HG03095 (cell line): Measurements from ENCODE around the gene ZBED3.
"Not testable (repeated sequence)": the region's sequence is repeated elsewhere in the genome, so short reads cannot be mapped to it uniquely, and the experiment has no call there.

Source experiments
- ATAC-seq: cut with Tn5 transposase; IDR thresholded peaks from one replicate; pipeline ENCODE4 v1.9.1; 2021; ENCODE audit warnings: moderate library complexity; ENCODE audit not compliant: unreplicated experiment

Gene ZBED3

GRCh38 chr5:77086689-77087483 lies at the start of gene ZBED3:
Gene ZBED3 (minus strand): TSS chr5:77087285. CDS start chr5:77077878, 9,407 bp downstream.
- no peak for ATAC-seq

- no peak for ATAC-seq
Observed at GRCh38 chr5:77133061-77133758, 46.1 kb upstream of the ZBED3 start.

- no peak for ATAC-seq
Observed at GRCh38 chr5:77131361-77131760, 44.3 kb upstream of the ZBED3 start.

- ATAC-seq, result no peak
Observed at GRCh38 chr5:77129391-77129990, 42.4 kb upstream of the ZBED3 start.

- ATAC-seq, result no peak
Observed at GRCh38 chr5:77128411-77129061, 41.5 kb upstream of the ZBED3 start.

- no peak for ATAC-seq
Observed at GRCh38 chr5:77123057-77123456, 36.0 kb upstream of the ZBED3 start.

GRCh38 chr5:77120706-77121105 lies 33.6 kb upstream of the ZBED3 start:
- no peak for ATAC-seq

- ATAC-seq, result no peak
Observed at GRCh38 chr5:77120086-77120485, 33.0 kb upstream of the ZBED3 start.

GRCh38 chr5:77117161-77117560 lies 30.1 kb upstream of the ZBED3 start:
- ATAC-seq, result no peak

GRCh38 chr5:77107035-77107434 lies 19.9 kb upstream of the ZBED3 start:
- ATAC-seq, result not testable (repeated sequence)

- no peak for ATAC-seq
Observed at GRCh38 chr5:77104813-77105212, 17.7 kb upstream of the ZBED3 start.

GRCh38 chr5:77103457-77103856 lies 16.4 kb upstream of the ZBED3 start:
- ATAC-seq, result no peak

- ATAC-seq, result no peak
Observed at GRCh38 chr5:77102549-77102948, 15.5 kb upstream of the ZBED3 start.

- no peak for ATAC-seq
Observed at GRCh38 chr5:77101298-77101697, 14.2 kb upstream of the ZBED3 start.

GRCh38 chr5:77095189-77095588 lies 8.1 kb upstream of the ZBED3 start:
- ATAC-seq, result no peak

GRCh38 chr5:77087484-77088261 lies 588 bp upstream of the ZBED3 start:
- no peak for ATAC-seq

- ATAC-seq, result no peak
Observed at GRCh38 chr5:77086368-77086688, 757 bp downstream of the ZBED3 start.

GRCh38 chr5:77083088-77083487 lies 4.0 kb downstream of the ZBED3 start:
- no peak for ATAC-seq

GRCh38 chr5:77082280-77082679 lies 4.8 kb downstream of the ZBED3 start:
- no peak for ATAC-seq

- no peak for ATAC-seq
Observed at GRCh38 chr5:77080905-77081304, 6.2 kb downstream of the ZBED3 start.

- ATAC-seq, result not testable (repeated sequence)
Observed at GRCh38 chr5:77080479-77080878, 6.6 kb downstream of the ZBED3 start.
